ENCODE results near the gene PFKFB4.
A peak's percentile ranks its signal among the peaks of the same experiment; 100 is the strongest.

DNA sequence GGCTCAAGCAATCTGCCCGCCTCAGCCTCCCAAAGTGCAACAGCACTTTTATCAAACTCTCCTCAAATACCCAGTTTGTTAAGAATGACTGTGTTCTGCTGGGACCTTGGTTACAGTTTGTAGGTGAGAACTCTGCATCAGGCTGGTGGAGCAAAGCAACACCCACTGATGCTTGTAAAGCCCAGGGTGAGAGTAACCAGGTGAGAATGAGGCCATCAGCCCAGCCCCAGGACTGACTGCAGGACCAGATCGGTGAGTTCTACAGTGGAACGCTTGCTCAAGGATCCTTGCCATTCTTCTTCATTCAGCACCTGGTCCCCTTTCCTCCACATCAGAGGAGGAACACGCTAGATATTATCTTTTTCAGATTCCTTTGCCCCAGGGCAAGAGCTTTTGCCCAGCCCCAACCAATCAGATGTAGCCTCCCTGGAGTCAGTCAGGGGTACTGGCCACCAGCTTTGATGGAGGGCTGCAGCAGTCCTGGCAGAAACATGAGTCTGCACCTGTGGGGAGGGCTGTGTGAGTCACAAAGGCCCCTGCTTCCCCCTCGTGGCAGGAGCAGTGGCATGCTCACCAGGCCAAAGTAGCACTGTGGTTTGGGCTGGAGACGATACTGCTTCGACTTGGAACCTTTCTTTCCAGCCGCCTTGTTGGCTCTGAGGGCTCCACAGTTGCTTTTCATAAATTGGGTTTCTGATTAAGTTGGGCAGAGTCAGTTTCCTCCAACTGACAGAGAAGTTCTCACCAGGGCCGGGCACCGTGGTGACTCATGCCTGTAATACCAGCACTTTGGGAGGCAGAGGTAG is 49.1 kb downstream of the PFKFB4 start:
- no peak for TF ChIP-seq EZH2 (IDR thresholded peaks at IDR 0.05; ENCODE audit: borderline replicate concordance, low read depth, low read length, severe bottlenecking)
- TF ChIP-seq, protein P1, sequence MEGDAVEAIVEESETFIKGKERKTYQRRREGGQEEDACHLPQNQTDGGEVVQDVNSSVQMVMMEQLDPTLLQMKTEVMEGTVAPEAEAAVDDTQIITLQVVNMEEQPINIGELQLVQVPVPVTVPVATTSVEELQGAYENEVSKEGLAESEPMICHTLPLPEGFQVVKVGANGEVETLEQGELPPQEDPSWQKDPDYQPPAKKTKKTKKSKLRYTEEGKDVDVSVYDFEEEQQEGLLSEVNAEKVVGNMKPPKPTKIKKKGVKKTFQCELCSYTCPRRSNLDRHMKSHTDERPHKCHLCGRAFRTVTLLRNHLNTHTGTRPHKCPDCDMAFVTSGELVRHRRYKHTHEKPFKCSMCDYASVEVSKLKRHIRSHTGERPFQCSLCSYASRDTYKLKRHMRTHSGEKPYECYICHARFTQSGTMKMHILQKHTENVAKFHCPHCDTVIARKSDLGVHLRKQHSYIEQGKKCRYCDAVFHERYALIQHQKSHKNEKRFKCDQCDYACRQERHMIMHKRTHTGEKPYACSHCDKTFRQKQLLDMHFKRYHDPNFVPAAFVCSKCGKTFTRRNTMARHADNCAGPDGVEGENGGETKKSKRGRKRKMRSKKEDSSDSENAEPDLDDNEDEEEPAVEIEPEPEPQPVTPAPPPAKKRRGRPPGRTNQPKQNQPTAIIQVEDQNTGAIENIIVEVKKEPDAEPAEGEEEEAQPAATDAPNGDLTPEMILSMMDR (IDR thresholded peaks at IDR 0.05; ENCODE audit: borderline replicate concordance, extremely low read depth, low read length, poor library complexity, severe bottlenecking) = peak; percentile 77
